Karpas-422 (cell line): ENCODE measurements around the gene BACH2. TPM values are rescaled to one million over a fixed set of nuclear protein-coding genes. Genes with fewer than 3 reads are reported as not detected.
"Not testable (repeated sequence)": the region's sequence is repeated elsewhere in the genome, so short reads cannot be mapped to it uniquely, and the experiment has no call there.

Source experiments
- DNase-seq: peaks from one replicate; pipeline ENCODE4 v3.0.0-alpha.2; 2015
- H2AFZ ChIP-seq: fragments of 200-600 bp; sonication (generic); 2 replicates; pipeline ENCODE4 v1.6.1; 2014; ENCODE audit warnings: antibody characterized with exemption, low read length, mixed read lengths
- H3K27ac ChIP-seq: fragments of 200-600 bp; sonication (generic); 2 replicates; pipeline ENCODE4 v1.5.1; 2014; ENCODE audit warnings: mild to moderate bottlenecking, low read length, moderate library complexity
- H3K27me3 ChIP-seq: fragments of 200-600 bp; sonication (generic); 2 replicates; pipeline ENCODE4 v1.6.1; 2014; ENCODE audit warnings: low read length, mixed read lengths
- H3K36me3 ChIP-seq: fragments of 200-600 bp; sonication (generic); 2 replicates; pipeline ENCODE4 v1.6.1; 2014; ENCODE audit warnings: low read length, mixed read lengths; ENCODE audit not compliant: insufficient read depth
- H3K4me1 ChIP-seq: fragments of 200-600 bp; sonication (generic); 2 replicates; pipeline ENCODE4 v1.6.1; 2014; ENCODE audit warnings: mild to moderate bottlenecking, low read length, mixed read lengths
- H3K4me2 ChIP-seq: fragments of 200-600 bp; sonication (generic); 2 replicates; pipeline ENCODE4 v1.6.1; 2014; ENCODE audit warnings: low read length, low read depth, mild to moderate bottlenecking; ENCODE audit not compliant: poor library complexity, severe bottlenecking
- H3K4me3 ChIP-seq: fragments of 200-600 bp; sonication (generic); 2 replicates; pipeline ENCODE4 v1.5.1; 2014; ENCODE audit warnings: mild to moderate bottlenecking, antibody characterized with exemption, low read length, mixed read lengths
- H3K79me2 ChIP-seq: fragments of 200-600 bp; sonication (generic); 2 replicates; pipeline ENCODE4 v1.6.1; 2014; ENCODE audit warnings: mild to moderate bottlenecking, low read length, mixed read lengths
- H3K9ac ChIP-seq: fragments of 200-600 bp; sonication (generic); 2 replicates; pipeline ENCODE4 v1.6.0; 2014; ENCODE audit warnings: low read length
- H3K9me2 ChIP-seq: fragments of 200-600 bp; sonication (generic), shearing (Covaris generic); replicated peaks from 2 replicates; pipeline ENCODE4 v1.6.0; 2014; ENCODE audit warnings: mild to moderate bottlenecking, low read length, moderate library complexity; ENCODE audit not compliant: insufficient read depth
- H3K9me3 ChIP-seq: fragments of 300-700, 200-600 bp; sonication (generic); 2 replicates; pipeline ENCODE4 v1.6.1; 2014; ENCODE audit warnings: low read length, mixed read lengths
- H4K20me1 ChIP-seq: fragments of 200-600 bp; sonication (generic); 2 replicates; pipeline ENCODE4 v1.6.1; 2014; ENCODE audit warnings: mild to moderate bottlenecking, antibody characterized with exemption, low read length, low read depth; ENCODE audit not compliant: insufficient read depth
- total RNA-seq: library from RNA; depleted of rRNA; stranded (reverse); fragments of >200 nt; shearing (Covaris generic); gene quantifications from 2 replicates; pipeline ENCODE4 v1.2.3, GENCODE V29; 2014; ENCODE audit warnings: low replicate concordance

The BACH2 gene
- total RNA-seq, 1 experiment from 2014 or later: 3.2 TPM

DNA sequence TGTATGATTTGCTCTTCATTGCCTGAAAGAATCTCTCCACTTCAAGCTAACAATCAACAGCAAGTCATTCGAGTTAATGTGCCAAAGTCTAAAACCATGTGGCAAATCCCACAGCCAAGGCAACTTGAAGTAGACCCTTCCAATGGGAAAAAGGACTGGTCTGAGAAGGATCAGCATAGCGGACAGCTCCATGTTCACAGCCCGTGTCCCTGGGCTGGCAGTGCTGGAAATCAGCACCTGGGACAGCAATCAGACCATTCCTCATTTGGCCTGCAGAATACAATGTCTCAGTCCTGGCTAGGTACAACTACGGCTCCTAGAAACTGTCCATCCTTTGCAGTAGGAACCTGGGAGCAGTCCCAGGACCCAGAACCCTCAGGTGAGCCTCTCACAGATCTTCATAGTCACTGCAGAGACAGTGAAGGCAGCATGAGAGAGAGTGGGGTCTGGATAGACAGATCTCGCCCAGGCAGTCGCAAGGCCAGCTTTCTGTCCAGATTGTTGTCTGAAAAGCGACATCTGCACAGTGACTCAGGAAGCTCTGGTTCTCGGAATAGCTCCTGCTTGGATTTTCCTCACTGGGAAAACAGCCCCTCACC lies 401.3 kb downstream of the BACH2 start:
- Histone ChIP-seq H3K4me2 (no peak overlapping the region), H3K4me3 (no peak overlapping the region), H3K79me2 (no peaks in the 10 kb centered on the region), H3K4me1 (peaks cover 20% of the 10 kb centered on the region), H3K27me3 (no peaks in the 10 kb centered on the region), H3K9me3 (no peaks in the 10 kb centered on the region), H3K9ac (no peak overlapping the region), H3K27ac (no peak overlapping the region), H3K36me3 (no peaks in the 10 kb centered on the region), H2AFZ (no peak overlapping the region), H3K9me2 (no peaks in the 10 kb centered on the region), H4K20me1 (no peaks in the 10 kb centered on the region)
- peak; percentile 49 for DNase-seq

DNA sequence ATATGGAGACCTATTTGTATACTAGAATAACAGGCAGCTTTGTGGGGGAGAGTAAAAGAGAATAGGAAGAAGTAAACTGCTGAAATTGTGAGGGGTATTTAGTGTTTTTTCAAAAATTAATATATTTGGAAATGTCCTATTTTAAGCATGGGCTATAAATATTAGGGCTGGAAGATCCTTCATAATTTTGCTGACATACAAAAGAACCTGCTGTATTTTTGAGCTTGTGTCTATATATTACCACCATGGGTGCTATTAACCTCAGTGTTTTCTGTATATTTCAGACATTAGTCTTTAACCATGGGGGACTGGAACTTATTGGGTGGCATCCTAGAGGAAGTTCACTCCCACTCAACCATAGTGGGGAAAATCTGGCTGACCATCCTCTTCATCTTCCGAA lies 402.5 kb downstream of the BACH2 start, which contains the start of gene GJA10:
Gene GJA10, plus strand, starts transcription at position 301 of the 400 bp plus-strand sequence. Its CDS starts 0 bp downstream, at position 301.
- Histone ChIP-seq H3K79me2 (no peaks in the 10 kb centered on the region), H3K36me3 (no peaks in the 10 kb centered on the region), H2AFZ (no peak within 1 kb of the TSS), H3K27ac (no peak within 1 kb of the TSS), H3K9ac (no peak within 1 kb of the TSS), H3K4me3 (no peak within 1 kb of the TSS), H3K9me3 (no peaks in the 10 kb centered on the region), H3K4me1 (peaks cover 32% of the 10 kb centered on the region), H3K4me2 (no peak within 1 kb of the TSS), H4K20me1 (no peaks in the 10 kb centered on the region), H3K9me2 (no peaks in the 10 kb centered on the region), H3K27me3 (no peaks in the 10 kb centered on the region)
- peak; percentile 15 for DNase-seq

DNA sequence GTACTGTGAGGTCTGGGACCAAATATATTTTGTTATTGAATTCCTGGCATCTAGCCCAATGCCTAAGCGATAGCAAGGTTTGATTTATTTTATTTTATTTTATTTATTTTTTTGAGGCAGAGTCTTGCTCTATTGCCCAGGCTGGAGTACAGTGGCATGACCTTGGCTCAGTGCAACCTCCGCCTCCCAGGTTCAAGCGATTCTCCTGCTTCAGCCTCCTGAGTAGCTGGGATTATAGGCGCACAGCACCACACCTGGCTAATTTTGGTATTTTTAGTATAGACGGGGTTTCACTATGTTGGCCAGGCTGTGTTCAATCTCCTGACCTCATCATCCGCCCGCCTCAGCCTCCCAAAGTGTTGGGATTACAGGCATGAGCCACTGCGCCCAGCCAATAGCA lies 404.1 kb downstream of the BACH2 start:
- not testable (repeated sequence) for H3K9me3 ChIP-seq, H2AFZ ChIP-seq, H3K9ac ChIP-seq, H3K27me3 ChIP-seq, H4K20me1 ChIP-seq, H3K4me3 ChIP-seq, H3K79me2 ChIP-seq, H3K36me3 ChIP-seq, H3K9me2 ChIP-seq, H3K4me2 ChIP-seq, H3K27ac ChIP-seq
- H3K4me1 ChIP-seq: peaks cover 34% of the 10 kb centered on the region
- peak; percentile 49 for DNase-seq

DNA sequence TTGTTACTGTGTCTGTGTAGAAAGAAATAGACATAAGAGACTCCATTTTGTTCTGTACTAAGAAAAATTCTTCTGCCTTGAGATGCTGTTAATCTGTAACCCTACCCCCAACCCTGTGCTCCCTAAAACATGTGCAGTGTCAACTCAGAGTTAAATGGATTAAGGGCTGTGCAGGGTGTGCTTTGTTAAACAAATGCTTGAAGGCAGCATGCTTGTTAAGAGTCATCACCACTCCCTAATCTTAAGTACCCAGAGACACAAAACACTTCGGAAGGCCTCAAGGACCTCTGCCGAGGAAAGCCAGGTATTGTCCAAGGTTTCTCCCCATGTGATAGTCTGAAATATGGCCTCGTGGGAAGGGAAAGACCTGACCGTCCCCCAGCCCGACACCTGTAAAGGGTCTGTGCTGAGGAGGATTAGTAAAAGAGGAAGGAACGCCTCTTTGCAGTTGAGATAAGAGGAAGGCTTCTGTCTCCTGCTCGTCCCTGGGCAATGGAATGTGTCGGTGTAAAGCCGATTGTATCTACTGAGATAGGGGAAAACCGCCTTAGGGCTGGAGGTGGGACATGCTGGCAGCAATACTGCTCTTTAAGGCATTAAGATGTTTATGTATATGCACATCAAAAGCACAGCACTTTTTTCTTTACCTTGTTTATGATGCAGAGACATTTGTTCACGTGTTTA lies 405.7 kb downstream of the BACH2 start:
- H3K9me2 ChIP-seq, H4K20me1 ChIP-seq, H3K79me2 ChIP-seq, H3K36me3 ChIP-seq, H3K27me3 ChIP-seq, H3K9me3 ChIP-seq: not testable (repeated sequence)
- peaks cover 34% of the 10 kb centered on the region for H3K4me1 ChIP-seq
- H2AFZ ChIP-seq: peak overlapping the region; percentile 56; the same call in 1 of the 2 replicates
- DNase-seq: peak; percentile 56
- H3K27ac ChIP-seq: peak overlapping the region; percentile 72
- peak overlapping the region; percentile 60 for H3K4me3 ChIP-seq
- peak overlapping the region; percentile 52 for H3K9ac ChIP-seq
- H3K4me2 ChIP-seq: peak overlapping the region; percentile 85

DNA sequence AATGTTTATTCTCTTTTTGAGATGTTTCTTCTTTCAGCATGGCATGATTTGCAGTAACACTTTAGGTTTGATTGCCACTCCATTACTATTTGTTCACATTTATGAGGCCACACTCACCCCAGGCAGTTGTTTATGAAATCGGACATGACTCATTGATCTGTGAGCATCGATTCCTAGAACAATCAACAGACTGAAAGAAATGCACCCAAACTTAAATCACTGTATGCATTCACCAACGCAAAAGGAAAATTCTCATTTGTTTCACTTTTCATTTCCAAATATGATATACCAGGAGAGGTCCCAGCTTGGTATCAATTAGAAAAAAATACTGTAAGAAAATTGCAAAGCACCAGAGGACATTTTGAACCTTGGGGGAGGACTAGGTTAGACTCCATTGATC lies 407.8 kb downstream of the BACH2 start:
- Histone ChIP-seq H4K20me1 (no peaks in the 10 kb centered on the region), H3K9me3 (no peaks in the 10 kb centered on the region), H3K4me3 (no peak overlapping the region), H3K9me2 (no peaks in the 10 kb centered on the region), H3K4me2 (no peak overlapping the region), H3K9ac (no peak overlapping the region), H3K4me1 (peaks cover 34% of the 10 kb centered on the region), H3K27ac (no peak overlapping the region), H3K27me3 (no peaks in the 10 kb centered on the region), H3K36me3 (no peaks in the 10 kb centered on the region), H3K79me2 (no peaks in the 10 kb centered on the region), H2AFZ (no peak overlapping the region)
- no peak for DNase-seq

DNA sequence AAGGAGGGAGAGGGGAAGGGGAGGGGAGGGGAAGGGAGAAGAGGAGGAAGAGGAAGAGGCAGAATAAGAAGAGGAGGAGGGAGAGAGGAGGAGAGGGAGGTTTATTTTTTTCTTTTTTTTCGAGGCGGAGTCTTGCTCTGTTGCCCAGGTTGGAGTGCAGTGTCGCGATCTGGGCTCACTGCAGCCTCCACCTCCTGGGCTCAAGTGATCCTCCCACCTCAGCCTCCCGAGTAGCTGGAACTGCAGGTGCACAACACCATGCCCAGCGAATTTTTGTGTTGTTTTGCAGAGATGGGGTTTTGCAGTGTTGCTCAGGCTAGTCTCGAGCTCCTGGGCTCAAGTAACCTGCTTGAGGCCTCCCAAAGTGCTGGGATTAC lies 408.5 kb downstream of the BACH2 start:
- no peaks in the 10 kb centered on the region for H3K79me2 ChIP-seq
- H3K9ac ChIP-seq: no peak overlapping the region
- H3K4me2 ChIP-seq: no peak overlapping the region
- H3K9me2 ChIP-seq: no peaks in the 10 kb centered on the region
- no peak for DNase-seq
- peaks cover 34% of the 10 kb centered on the region for H3K4me1 ChIP-seq
- H3K27me3 ChIP-seq: no peaks in the 10 kb centered on the region
- no peaks in the 10 kb centered on the region for H4K20me1 ChIP-seq
- H2AFZ ChIP-seq: no peak overlapping the region
- no peaks in the 10 kb centered on the region for H3K9me3 ChIP-seq
- H3K36me3 ChIP-seq: no peaks in the 10 kb centered on the region
- no peak overlapping the region for H3K4me3 ChIP-seq
- no peak overlapping the region for H3K27ac ChIP-seq

DNA sequence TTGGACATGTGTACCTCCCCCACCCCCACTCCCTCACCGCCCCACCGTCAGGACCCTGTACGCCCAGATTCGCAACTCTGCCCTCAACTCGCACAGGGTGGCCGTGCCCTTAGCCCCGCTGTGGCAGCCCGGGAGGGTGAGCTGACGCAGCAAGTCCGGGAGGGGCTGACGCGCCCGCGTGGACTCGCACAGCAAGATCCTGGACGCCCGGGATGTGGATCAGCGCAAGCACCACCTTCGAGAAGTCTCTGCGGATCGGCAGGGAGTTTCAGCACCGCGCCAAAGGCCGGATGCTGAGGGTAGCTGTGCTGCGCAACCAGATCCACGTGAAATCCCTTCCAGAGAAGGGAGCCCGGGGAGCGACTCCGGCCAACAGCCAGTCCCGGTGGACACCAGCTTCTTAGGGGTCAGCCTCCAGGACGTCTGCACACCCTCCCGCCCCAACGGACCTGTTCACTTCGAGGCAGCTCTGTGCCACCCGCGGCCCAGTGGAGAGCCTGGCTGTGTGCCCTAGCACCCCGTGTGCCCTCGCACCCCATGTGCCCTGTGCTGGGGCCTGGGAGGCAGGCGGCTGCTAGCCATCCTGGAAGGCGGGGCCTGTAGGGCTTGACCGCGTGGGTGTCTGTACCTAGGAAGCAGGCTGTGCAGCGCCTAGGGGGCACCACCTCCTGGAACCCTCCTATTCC lies 409.0 kb downstream of the BACH2 start:
- DNase-seq: peak; percentile 4
- H3K9me2 ChIP-seq: no peaks in the 10 kb centered on the region
- H3K79me2 ChIP-seq: no peaks in the 10 kb centered on the region
- no peak overlapping the region for H3K4me2 ChIP-seq
- H3K4me3 ChIP-seq: no peak overlapping the region
- H4K20me1 ChIP-seq: no peaks in the 10 kb centered on the region
- H3K9ac ChIP-seq: no peak overlapping the region
- no peak overlapping the region for H2AFZ ChIP-seq
- no peaks in the 10 kb centered on the region for H3K9me3 ChIP-seq
- no peaks in the 10 kb centered on the region for H3K36me3 ChIP-seq
- H3K27me3 ChIP-seq: no peaks in the 10 kb centered on the region
- H3K27ac ChIP-seq: no peak overlapping the region
- peaks cover 34% of the 10 kb centered on the region for H3K4me1 ChIP-seq

DNA sequence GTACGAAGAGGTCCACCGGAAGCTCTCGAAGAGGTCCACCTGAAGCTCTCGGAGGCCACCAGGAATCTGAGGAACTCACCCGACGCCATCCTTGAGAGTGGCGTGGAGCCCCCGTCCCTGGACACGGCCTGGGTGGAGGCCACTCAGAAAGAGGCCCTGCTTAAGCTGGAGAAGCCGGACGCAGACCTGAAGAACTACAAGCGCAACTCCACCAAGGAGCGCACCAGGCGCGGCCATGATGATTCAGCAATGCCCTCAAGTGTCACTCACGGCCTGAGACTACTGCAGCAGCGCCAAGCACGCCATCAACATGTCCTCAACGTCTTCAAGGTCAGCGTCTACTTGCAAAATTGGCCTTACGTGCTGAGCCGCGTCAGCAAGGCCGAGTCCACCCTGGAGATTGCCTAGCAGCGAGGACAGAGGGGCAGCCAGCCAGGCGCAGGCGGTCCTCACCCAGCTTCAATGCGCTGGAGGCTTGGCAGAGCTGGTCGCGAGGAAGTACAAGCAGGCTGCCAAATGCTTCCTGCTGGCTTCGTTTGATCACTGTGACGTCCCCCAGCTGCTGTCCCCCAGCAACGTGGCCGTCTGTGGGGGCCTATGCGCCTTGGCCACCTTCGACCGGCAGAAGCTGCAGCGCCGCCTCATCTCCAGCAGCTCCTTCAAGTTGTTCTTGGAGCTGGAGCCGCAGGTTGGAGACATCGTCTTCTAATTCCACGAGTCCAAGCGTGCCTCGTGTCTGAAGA lies 410.1 kb downstream of the BACH2 start:
- Histone ChIP-seq H3K27me3 (no peaks in the 10 kb centered on the region), H3K4me2 (no peak overlapping the region), H3K4me1 (peaks cover 25% of the 10 kb centered on the region), H3K9me2 (no peaks in the 10 kb centered on the region), H4K20me1 (no peaks in the 10 kb centered on the region), H3K36me3 (no peaks in the 10 kb centered on the region), H3K9ac (no peak overlapping the region), H3K79me2 (no peaks in the 10 kb centered on the region), H3K4me3 (no peak overlapping the region), H3K27ac (no peak overlapping the region), H2AFZ (no peak overlapping the region), H3K9me3 (no peaks in the 10 kb centered on the region)
- DNase-seq: peak; percentile 24
